HG03103 (cell line): ENCODE results near the gene DNMBP.
A peak's percentile ranks its signal among the peaks of the same experiment; 100 is the strongest.
"Not testable (repeated sequence)": the region's sequence is repeated elsewhere in the genome, so short reads cannot be mapped to it uniquely, and the experiment has no call there.

ENCODE experiments used
- ATAC-seq: cut with Tn5 transposase; IDR thresholded peaks from one replicate; pipeline ENCODE4 v1.9.1; 2021; ENCODE audit warnings: low read depth; ENCODE audit not compliant: unreplicated experiment

The DNMBP gene

GRCh38 chr10:99993701-99994689 is 15.8 kb downstream of the DNMBP start:
- ATAC-seq: peak; percentile 88

GRCh38 chr10:99985637-99986036 is 24.1 kb downstream of the DNMBP start:
- not testable (repeated sequence) for ATAC-seq

- no peak for ATAC-seq
These were observed 25.3 kb downstream of the DNMBP start for GRCh38 chr10:99984211-99985034.

- no peak for ATAC-seq
These were observed 26.3 kb downstream of the DNMBP start for GRCh38 chr10:99983280-99983988.

- no peak for ATAC-seq
These were observed 27.0 kb downstream of the DNMBP start for GRCh38 chr10:99982728-99983127.

- ATAC-seq: no peak
These were observed 28.1 kb downstream of the DNMBP start for GRCh38 chr10:99981581-99982199.

GRCh38 chr10:99979066-99979685 is 30.6 kb downstream of the DNMBP start:
- no peak for ATAC-seq

- ATAC-seq: no peak
These were observed 31.8 kb downstream of the DNMBP start for GRCh38 chr10:99977916-99978315.

GRCh38 chr10:99976886-99977665 is 32.7 kb downstream of the DNMBP start:
- no peak for ATAC-seq

GRCh38 chr10:99975942-99976809 is 33.6 kb downstream of the DNMBP start:
- ATAC-seq: no peak

- ATAC-seq: no peak
These were observed 34.5 kb downstream of the DNMBP start for GRCh38 chr10:99975106-99975829.

- no peak for ATAC-seq
These were observed 36.6 kb downstream of the DNMBP start for GRCh38 chr10:99973190-99973589.

GRCh38 chr10:99967961-99968360 is 41.8 kb downstream of the DNMBP start:
- no peak for ATAC-seq

- ATAC-seq: no peak
These were observed 43.4 kb downstream of the DNMBP start for GRCh38 chr10:99966306-99966705.

- no peak for ATAC-seq
These were observed 44.0 kb downstream of the DNMBP start for GRCh38 chr10:99965700-99966099.

- no peak for ATAC-seq
These were observed 45.0 kb downstream of the DNMBP start for GRCh38 chr10:99964791-99965190.

GRCh38 chr10:99963467-99964165 is 46.1 kb downstream of the DNMBP start:
- not testable (repeated sequence) for ATAC-seq
